ENCODE measurements around the gene PXDN. TPM values are rescaled to one million over a fixed set of nuclear protein-coding genes. Genes with fewer than 3 reads are reported as not detected.

PXDN gene
- total RNA-seq, 1 donor from 2014 or later, result 38.1 TPM

- ATAC-seq, result no peak
- peak; percentile 47 for DNase-seq (ENCODE audit: low spot score)
- intact Hi-C loops (cut with DNase I), result no loop called here
These were observed 78.4 kb downstream of the PXDN start for GRCh38 chr2:1665761-1666505.

GRCh38 chr2:1664698-1665097 is 79.6 kb downstream of the PXDN start:
- peak; percentile 53 for DNase-seq (ENCODE audit: low spot score)
- ATAC-seq, result peak; percentile 18
- intact Hi-C loops (cut with DNase I), result no loop called here

- ATAC-seq (no peak), DNase-seq (ENCODE audit: low spot score) (no peak)
- intact Hi-C loops (cut with DNase I), result no loop called here
These were observed 80.2 kb downstream of the PXDN start for GRCh38 chr2:1664076-1664605.

- DNase-seq (ENCODE audit: low spot score) (peak; percentile 52), ATAC-seq (no peak)
- intact Hi-C loops (cut with DNase I), result no loop called here
These were observed 80.7 kb downstream of the PXDN start for GRCh38 chr2:1663621-1664020.

- intact Hi-C loops (cut with DNase I), result no loop called here
- ATAC-seq, result no peak
- no peak for DNase-seq (ENCODE audit: low spot score)
These were observed 81.6 kb downstream of the PXDN start for GRCh38 chr2:1662606-1663180.

- ATAC-seq, result no peak
- intact Hi-C loops (cut with DNase I), result no loop called here
- DNase-seq (ENCODE audit: low spot score), result peak; percentile 53
These were observed 82.3 kb downstream of the PXDN start for GRCh38 chr2:1661891-1662605.

- intact Hi-C loops (cut with DNase I), result no loop called here
- DNase-seq (ENCODE audit: low spot score), result peak; percentile 41
- ATAC-seq, result no peak
These were observed 83.4 kb downstream of the PXDN start for GRCh38 chr2:1660656-1661640.

GRCh38 chr2:1659951-1660565 is 84.3 kb downstream of the PXDN start:
- intact Hi-C loops (cut with DNase I), result loop anchor here (10.0 kb wide), 1 partner anchor 85 kb away; the partner anchor contains the start of gene PXDN
- ATAC-seq (no peak), DNase-seq (ENCODE audit: low spot score) (peak; percentile 53)

- ATAC-seq (no peak), DNase-seq (ENCODE audit: low spot score) (peak; percentile 53)
- intact Hi-C loops (cut with DNase I), result loop anchor here (10.0 kb wide), 1 partner anchor 86 kb away; the partner anchor contains the start of gene PXDN
These were observed 85.7 kb downstream of the PXDN start for GRCh38 chr2:1658394-1659151.

- intact Hi-C loops (cut with DNase I), result loop anchor here (10.0 kb wide), 1 partner anchor 88 kb away; the partner anchor contains the start of gene PXDN
- peak; percentile 52 for DNase-seq (ENCODE audit: low spot score)
- no peak for ATAC-seq
These were observed 87.1 kb downstream of the PXDN start for GRCh38 chr2:1656961-1657841.

- intact Hi-C loops (cut with DNase I), result loop anchor here (10.0 kb wide), 1 partner anchor 88 kb away; the partner anchor contains the start of gene PXDN
- no peak for ATAC-seq
- DNase-seq (ENCODE audit: low spot score), result peak; percentile 56
These were observed 87.9 kb downstream of the PXDN start for GRCh38 chr2:1656326-1656960.

GRCh38 chr2:1655461-1655860 is 88.9 kb downstream of the PXDN start:
- ATAC-seq (no peak), DNase-seq (ENCODE audit: low spot score) (peak; percentile 48)
- intact Hi-C loops (cut with DNase I), result loop anchor here (10.0 kb wide), 1 partner anchor 89 kb away; the partner anchor contains the start of gene PXDN

GRCh38 chr2:1654696-1655374 is 89.5 kb downstream of the PXDN start:
- DNase-seq (ENCODE audit: low spot score), result peak; percentile 37
- intact Hi-C loops (cut with DNase I), result loop anchor here (10.0 kb wide), 1 partner anchor 90 kb away; the partner anchor contains the start of gene PXDN
- ATAC-seq, result no peak

- intact Hi-C loops (cut with DNase I), result loop anchor here (10.0 kb wide), 1 partner anchor 91 kb away; the partner anchor contains the start of gene PXDN
- DNase-seq (ENCODE audit: low spot score) (peak; percentile 34), ATAC-seq (no peak)
These were observed 90.2 kb downstream of the PXDN start for GRCh38 chr2:1653956-1654695.
